HUES6 (cell line): ENCODE results near the gene ANKRD11.
"Not testable (repeated sequence)": the region's sequence is repeated elsewhere in the genome, so short reads cannot be mapped to it uniquely, and the experiment has no call there.

Source experiments
- H3K27ac ChIP-seq: 2 replicates; pipeline ENCODE4 v1.7.0; 2013; ENCODE audit warnings: low read depth, mild to moderate bottlenecking, low read length, inconsistent platforms
- H3K27me3 ChIP-seq: 2 replicates; pipeline ENCODE4 v1.6.1; 2013; ENCODE audit warnings: low read length; ENCODE audit not compliant: control insufficient read depth, insufficient read depth
- H3K36me3 ChIP-seq: 2 replicates; pipeline ENCODE4 v1.6.1; 2013; ENCODE audit warnings: low read length; ENCODE audit not compliant: control insufficient read depth, insufficient read depth
- H3K4me1 ChIP-seq: 2 replicates; pipeline ENCODE4 v1.6.1; 2013; ENCODE audit warnings: low read length; ENCODE audit not compliant: control insufficient read depth, insufficient read depth
- H3K4me3 ChIP-seq: 2 replicates; pipeline ENCODE4 v1.5.1; 2013; ENCODE audit warnings: low read depth, low read length
- H3K9ac ChIP-seq: one replicate; pipeline ENCODE4 v1.6.1; 2013; ENCODE audit warnings: mild to moderate bottlenecking, low read length
- H3K9me3 ChIP-seq: 2 replicates; pipeline ENCODE4 v1.6.1; 2013; ENCODE audit warnings: low read depth, low read length; ENCODE audit not compliant: control insufficient read depth, insufficient read depth

Gene ANKRD11

DNA sequence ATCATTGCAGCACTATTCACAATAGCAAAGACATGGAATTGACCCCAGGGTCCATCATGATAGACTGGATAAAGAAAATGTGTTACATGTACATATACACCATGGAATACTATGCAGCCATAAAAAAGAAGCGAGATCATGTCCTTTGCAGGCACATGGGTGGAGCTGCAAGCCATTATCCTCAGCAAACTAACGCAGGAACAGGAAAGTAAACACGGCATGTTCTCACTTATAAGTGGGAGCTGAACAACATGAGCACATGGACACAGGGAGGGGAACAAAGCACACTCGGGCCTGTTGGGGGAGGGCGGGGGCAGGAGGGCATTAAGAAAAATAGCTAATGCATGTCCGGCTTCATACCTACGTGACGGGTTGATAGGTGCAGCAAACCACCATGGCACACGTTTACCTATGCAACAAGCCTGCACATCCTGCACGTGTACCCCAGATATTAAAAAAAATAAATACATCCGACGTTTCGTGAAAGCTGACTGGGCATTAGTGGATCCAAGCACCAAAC is 243.9 kb downstream of the ANKRD11 start:
- Histone ChIP-seq H3K27me3 (peaks cover 22% of the 10 kb centered on the region), H3K36me3 (no peaks in the 10 kb centered on the region), H3K4me1 (no peaks in the 10 kb centered on the region), H3K27ac (no peak overlapping the region), H3K4me3 (peak overlapping the region; percentile 68), H3K9ac (peak overlapping the region; percentile 73), H3K9me3 (peaks cover 7% of the 10 kb centered on the region; the same call in 1 of the 2 replicates)

DNA sequence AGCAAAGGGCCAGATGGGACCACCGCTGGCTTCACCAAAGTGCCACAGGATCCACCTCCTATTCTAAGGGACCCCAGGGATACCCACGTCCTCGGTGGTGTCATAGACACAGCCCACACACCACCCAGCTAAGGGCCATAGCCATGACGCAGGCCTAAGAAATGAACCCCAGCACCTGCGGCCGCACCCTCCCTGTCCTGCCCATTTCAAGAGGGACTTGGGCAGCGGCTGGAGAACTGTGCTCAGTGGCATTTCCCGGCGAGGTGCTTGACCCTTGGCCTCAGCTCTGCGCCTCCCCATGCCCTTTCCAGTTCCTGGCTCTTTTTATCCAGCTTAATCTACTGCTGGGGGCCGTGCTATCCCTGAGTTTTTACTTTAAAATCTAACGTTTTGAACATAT is 245.6 kb downstream of the ANKRD11 start:
- Histone ChIP-seq H3K27me3 (peaks cover 22% of the 10 kb centered on the region), H3K9me3 (peaks cover 4% of the 10 kb centered on the region; the same call in 1 of the 2 replicates), H3K4me1 (no peaks in the 10 kb centered on the region), H3K36me3 (no peaks in the 10 kb centered on the region), H3K9ac (no peak overlapping the region), H3K4me3 (no peak overlapping the region), H3K27ac (no peak overlapping the region)

DNA sequence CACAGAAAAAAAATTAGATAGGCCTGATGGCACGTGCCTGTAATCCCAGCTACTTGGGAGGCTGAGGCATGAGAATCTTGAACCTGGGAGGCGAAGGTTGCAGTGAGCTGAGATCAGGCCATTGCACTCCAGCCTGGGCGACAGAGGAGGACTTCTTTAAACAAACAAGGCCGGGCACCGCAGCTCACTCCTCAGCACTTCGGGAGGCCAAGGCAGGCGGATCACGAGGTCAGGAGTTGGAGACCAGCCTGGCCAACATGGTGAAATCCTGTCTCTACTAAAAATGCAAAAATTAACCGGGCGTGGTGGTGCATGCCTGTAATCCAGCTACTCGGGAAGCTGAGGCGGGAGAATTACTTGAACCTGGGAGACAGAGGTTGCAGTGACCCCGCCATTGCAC is 246.1 kb downstream of the ANKRD11 start:
- H3K36me3 ChIP-seq: not testable (repeated sequence)
- peaks cover 22% of the 10 kb centered on the region for H3K27me3 ChIP-seq

DNA sequence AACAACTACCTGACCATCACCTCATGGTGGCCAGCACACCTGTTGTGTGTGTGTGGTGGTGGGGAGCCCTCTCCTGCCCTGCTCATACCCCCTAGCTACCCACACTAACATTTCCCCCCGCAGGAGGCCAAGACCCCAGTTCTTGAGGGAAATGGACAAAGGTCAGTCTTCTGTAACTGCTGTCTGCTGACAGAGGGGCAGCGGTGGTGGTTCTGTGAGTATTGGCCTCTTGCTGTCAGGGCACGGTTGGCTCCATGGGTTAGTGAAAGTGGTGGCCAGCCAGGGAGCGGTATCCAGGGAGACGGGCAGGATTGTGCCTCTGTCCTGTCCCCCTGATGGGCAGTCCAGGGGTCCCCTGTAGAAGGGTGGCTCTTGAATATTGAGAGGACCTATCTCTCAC is 246.7 kb downstream of the ANKRD11 start:
- H3K9ac ChIP-seq: no peak overlapping the region
- peaks cover 17% of the 10 kb centered on the region for H3K27me3 ChIP-seq
- H3K36me3 ChIP-seq: no peaks in the 10 kb centered on the region
- H3K4me3 ChIP-seq: no peak overlapping the region
- H3K27ac ChIP-seq: no peak overlapping the region
- peaks cover 4% of the 10 kb centered on the region; the same call in 1 of the 2 replicates for H3K9me3 ChIP-seq
- no peaks in the 10 kb centered on the region for H3K4me1 ChIP-seq

More for the DNA sequence above, 246.1 kb downstream of the ANKRD11 start:
- not testable (repeated sequence) for H3K4me1 ChIP-seq, H3K27ac ChIP-seq, H3K4me3 ChIP-seq, H3K9ac ChIP-seq, H3K9me3 ChIP-seq

DNA sequence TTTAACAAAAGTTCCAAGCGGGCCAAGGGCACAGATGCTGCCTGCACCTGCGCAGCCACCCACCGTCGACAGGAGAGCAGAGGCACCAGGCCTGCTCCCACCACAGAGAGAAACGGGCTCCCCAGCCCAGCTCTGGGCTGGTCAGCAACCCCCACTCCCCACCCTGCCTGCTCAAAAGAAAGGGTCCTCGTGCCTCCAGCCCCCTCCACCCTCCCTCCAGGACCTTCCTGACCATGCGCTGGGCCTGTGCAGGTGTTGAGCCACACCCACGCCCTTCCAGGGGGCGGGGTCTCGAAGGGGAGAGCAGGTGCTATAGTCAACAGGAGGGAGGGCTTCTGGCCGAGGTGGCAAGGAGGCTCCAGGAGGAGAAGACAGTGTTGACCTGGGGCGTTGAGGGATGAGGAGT is 247.6 kb downstream of the ANKRD11 start:
- H3K27ac ChIP-seq: no peak overlapping the region
- H3K9me3 ChIP-seq: peaks cover 4% of the 10 kb centered on the region; the same call in 1 of the 2 replicates
- peaks cover 8% of the 10 kb centered on the region for H3K27me3 ChIP-seq
- no peaks in the 10 kb centered on the region for H3K36me3 ChIP-seq
- H3K4me1 ChIP-seq: no peaks in the 10 kb centered on the region
- H3K9ac ChIP-seq: no peak overlapping the region
- H3K4me3 ChIP-seq: no peak overlapping the region

DNA sequence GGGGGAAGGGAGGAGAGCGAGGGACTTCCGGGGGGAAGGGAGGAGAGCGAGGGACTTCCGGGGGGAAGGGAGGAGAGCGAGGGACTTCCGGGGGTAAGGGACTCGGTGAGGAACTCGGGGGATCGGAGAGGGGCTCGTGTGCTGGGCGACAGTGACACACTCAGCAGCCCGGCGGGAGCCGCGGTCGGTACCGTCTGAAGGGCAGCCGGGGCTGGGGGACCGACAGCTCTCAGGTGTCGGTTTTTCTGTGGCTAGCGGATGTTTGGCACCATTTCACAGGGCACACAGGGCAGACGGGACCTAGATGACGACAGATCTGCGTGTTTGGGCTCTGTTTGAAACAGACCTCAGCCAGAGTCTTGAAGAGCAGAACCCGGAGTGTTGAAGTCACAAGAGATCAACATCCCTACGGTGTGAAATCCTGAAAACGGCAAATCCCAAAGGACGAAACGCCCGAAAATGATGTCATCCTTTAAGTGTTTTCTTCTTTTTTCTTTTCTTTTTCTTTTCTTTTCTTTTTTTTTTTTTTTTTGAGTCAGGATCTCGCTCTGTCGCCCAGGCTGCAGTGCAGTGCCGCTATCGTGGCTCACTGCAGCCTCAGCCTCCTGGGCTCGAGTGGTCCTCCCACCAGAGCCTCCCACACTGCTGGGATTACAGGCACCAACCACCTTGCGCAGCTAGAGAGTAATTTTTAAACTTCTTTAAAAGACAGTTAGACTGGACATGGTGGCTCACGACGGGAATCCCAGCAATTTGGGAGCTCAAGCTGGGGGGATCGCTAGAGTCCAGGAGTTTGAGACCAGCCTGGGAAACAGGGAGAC is 249.0 kb downstream of the ANKRD11 start:
- Histone ChIP-seq H3K36me3 (no peaks in the 10 kb centered on the region), H3K9me3 (peaks cover 4% of the 10 kb centered on the region; the same call in 1 of the 2 replicates), H3K9ac (peak overlapping the region; percentile 77), H3K27me3 (peaks cover 2% of the 10 kb centered on the region; the same call in 1 of the 2 replicates), H3K4me3 (peak overlapping the region; percentile 82), H3K4me1 (no peaks in the 10 kb centered on the region), H3K27ac (peak overlapping the region; percentile 20)

DNA sequence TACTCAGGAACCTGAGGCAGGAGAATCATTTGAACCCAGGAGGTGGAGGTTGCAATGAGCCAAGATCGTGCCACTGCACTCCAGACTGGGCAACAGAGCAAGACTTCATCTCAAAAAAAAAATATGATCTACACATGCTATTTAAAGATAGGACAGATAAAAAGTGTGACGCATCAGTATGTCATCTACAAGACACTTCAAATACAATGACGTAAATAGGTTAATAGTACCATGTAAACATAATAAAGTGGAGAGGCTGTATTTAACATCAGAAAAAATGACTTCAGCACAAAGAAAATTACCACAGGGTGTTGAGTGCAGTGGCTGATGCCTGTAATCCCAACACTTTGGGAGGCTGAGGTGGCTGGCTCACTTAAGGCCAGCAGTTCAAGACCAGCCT is 252.6 kb downstream of the ANKRD11 start:
- H3K36me3 ChIP-seq: peaks cover 26% of the 10 kb centered on the region
- no peaks in the 10 kb centered on the region for H3K27me3 ChIP-seq
- no peak overlapping the region for H3K9ac ChIP-seq
- no peaks in the 10 kb centered on the region for H3K4me1 ChIP-seq
- peaks cover 14% of the 10 kb centered on the region for H3K9me3 ChIP-seq
- no peak overlapping the region for H3K27ac ChIP-seq
- H3K4me3 ChIP-seq: no peak overlapping the region

DNA sequence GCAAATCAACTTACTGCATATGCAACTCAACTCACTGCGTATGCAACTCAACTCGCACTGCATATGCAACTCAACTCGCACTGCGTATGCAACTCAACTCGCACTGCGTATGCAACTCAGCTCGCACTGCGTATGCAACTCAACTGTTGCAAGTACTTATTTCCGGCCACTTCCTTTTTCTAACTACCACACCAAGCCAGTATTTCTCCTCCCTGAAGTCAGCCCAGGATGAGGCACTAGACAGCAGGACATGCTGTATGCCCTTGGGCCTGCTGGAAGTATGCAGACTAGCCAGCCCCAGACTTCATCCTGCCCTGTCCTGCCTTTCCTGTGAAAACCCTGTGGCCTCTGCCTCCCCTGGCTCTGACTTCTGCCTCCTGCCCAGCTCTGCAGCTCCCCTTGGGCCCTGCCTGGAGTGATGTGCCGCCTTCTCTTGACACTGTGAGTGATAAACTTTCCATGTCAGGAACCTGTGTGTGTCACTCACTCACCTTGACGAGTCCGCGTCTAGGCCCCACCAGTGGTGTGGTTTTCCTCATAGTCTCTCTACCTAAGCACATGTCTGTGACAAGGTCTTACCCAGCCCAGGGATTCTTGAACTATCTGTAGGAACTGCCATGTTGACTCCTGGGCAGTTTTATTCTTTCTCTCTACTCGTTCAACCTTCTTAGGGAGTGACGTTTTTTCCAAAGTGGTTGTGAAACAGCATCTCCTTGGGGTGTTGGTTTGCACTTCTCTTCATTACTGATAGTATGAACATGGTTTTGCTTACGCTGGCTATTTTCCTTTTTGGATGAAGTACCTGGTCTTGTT is 256.5 kb downstream of the ANKRD11 start:
- Histone ChIP-seq H3K36me3 (peaks cover 64% of the 10 kb centered on the region), H3K9me3 (peaks cover 24% of the 10 kb centered on the region; the same call in 1 of the 2 replicates), H3K9ac (no peak overlapping the region), H3K27ac (no peak overlapping the region), H3K4me1 (no peaks in the 10 kb centered on the region), H3K4me3 (no peak overlapping the region), H3K27me3 (no peaks in the 10 kb centered on the region)

DNA sequence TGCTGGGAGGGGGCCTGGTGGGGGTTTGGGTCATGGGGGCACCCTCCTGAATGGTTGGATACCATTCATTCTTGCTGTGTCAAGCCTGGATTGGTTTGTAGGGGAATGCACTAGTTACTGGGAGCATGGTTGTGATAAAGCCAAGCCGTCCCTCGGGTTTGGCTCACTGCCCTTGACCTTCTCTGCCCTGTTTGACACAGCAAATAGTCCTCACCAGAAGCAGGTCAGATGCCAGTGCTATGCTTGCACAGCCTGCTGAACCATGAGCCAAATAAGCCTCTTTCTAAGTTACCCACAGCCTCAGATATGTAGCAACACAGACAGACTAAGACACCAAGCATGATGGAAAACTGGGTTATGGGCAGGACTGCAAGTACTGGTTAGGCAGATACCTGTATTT is 258.3 kb downstream of the ANKRD11 start:
- H3K9me3 ChIP-seq: peaks cover 39% of the 10 kb centered on the region
- H3K36me3 ChIP-seq: peaks cover 82% of the 10 kb centered on the region
- no peak overlapping the region for H3K27ac ChIP-seq

DNA sequence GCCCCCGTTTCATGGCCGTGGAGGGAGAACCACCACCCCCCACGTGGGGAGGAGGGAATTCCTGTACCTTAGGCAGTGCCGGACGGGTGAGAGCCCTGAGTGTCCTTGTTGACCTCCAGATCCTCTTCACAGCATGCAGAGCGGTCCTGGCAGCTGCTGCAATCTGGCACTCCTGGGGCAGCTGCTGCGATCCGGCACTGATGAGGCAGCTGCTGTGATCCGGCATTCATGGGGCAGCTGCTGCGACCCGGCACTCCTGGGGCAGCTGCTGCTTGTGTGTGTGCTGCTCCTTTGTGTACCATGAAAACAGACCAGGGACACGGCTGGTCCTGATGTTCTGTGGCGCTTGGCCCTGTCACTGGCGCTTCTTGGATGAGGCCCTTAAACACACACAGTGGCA is 260.1 kb downstream of the ANKRD11 start:
- Histone ChIP-seq H3K36me3 (peaks cover 96% of the 10 kb centered on the region), H3K9me3 (peaks cover 47% of the 10 kb centered on the region), H3K9ac (no peak overlapping the region), H3K27me3 (no peaks in the 10 kb centered on the region), H3K4me3 (no peak overlapping the region), H3K4me1 (no peaks in the 10 kb centered on the region), H3K27ac (no peak overlapping the region)

More for the DNA sequence above, 258.3 kb downstream of the ANKRD11 start:
- Histone ChIP-seq H3K9ac (no peak overlapping the region), H3K27me3 (no peaks in the 10 kb centered on the region), H3K4me3 (no peak overlapping the region), H3K4me1 (no peaks in the 10 kb centered on the region)

DNA sequence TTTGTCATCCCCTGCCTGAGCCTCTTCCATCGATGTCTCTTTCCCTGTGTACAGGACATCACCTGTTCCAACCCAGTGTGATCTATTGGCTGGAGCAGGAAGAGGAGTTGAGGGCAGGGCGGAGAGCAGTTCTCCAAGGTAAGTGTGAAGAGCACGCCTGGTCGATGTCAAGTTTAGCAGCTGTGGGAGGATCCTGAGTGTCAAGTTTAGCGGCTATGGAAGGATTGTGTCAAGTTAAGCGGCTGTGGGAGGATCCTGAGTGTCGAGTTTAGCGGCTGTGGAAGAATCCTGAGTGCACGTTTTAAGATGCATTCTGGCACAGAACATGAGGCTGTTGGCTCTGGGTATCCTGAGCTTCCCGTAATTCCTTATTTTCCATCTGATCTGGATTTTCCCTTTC is 265.7 kb downstream of the ANKRD11 start:
- Histone ChIP-seq H3K36me3 (peaks cover 86% of the 10 kb centered on the region), H3K4me3 (no peak overlapping the region), H3K27me3 (no peaks in the 10 kb centered on the region), H3K9ac (no peak overlapping the region), H3K9me3 (peaks cover 26% of the 10 kb centered on the region), H3K4me1 (no peaks in the 10 kb centered on the region), H3K27ac (no peak overlapping the region)
